GM11168 (cell line): ENCODE data around the gene CDKL5.
"Not testable (repeated sequence)": the region's sequence is repeated elsewhere in the genome, so short reads cannot be mapped to it uniquely, and the experiment has no call there.

Experiments
- in situ Hi-C: fragments of 300-500 bp; cut with MboI; formaldehyde crosslinking; loops from one replicate; pipeline ENCODE4 v1.12.0; 2022; ENCODE audit warnings: low sequenced_read_pairs; ENCODE audit not compliant: unreplicated experiment

Gene CDKL5

GRCh38 chrX:18425199-18426003, at the start of gene CDKL5:
CDKL5 (plus strand) TSS chrX:18425608; CDS start chrX:18507097, 81,489 bp downstream.
- in situ Hi-C loops: no loop called here

GRCh38 chrX:18377796-18378195, 47.6 kb upstream of the CDKL5 start:
- in situ Hi-C loops: loop anchor here (25.0 kb wide), 2 partner anchors 440 to 590 kb away; no protein-coding TSS in a partner anchor

- in situ Hi-C loops: loop anchor here (5.0 to 25.0 kb wide), 3 partner anchors 453 to 947 kb away; no protein-coding TSS in a partner anchor
Measured at GRCh38 chrX:18389966-18390365, 35.4 kb upstream of the CDKL5 start.

GRCh38 chrX:18390941-18391538, 34.4 kb upstream of the CDKL5 start:
- in situ Hi-C loops: loop anchor here (25.0 kb wide), 2 partner anchors 454 to 604 kb away; no protein-coding TSS in a partner anchor

- in situ Hi-C loops: loop anchor here (25.0 kb wide), 2 partner anchors 457 to 607 kb away; no protein-coding TSS in a partner anchor
Measured at GRCh38 chrX:18394477-18394876, 30.9 kb upstream of the CDKL5 start.

GRCh38 chrX:18401848-18402213, 23.6 kb upstream of the CDKL5 start:
- in situ Hi-C loops: loop anchor here (25.0 kb wide), 1 partner anchor 485 kb away; no protein-coding TSS in a partner anchor

- in situ Hi-C loops: loop anchor here (25.0 kb wide), 1 partner anchor 481 kb away; no protein-coding TSS in a partner anchor
Measured at GRCh38 chrX:18406531-18407266, 18.7 kb upstream of the CDKL5 start.

GRCh38 chrX:18410038-18410437, 15.4 kb upstream of the CDKL5 start:
- in situ Hi-C loops: loop anchor here (25.0 kb wide), 1 partner anchor 477 kb away; no protein-coding TSS in a partner anchor

GRCh38 chrX:18415386-18415785, 10.0 kb upstream of the CDKL5 start:
- in situ Hi-C loops: loop anchor here (25.0 kb wide), 1 partner anchor 472 kb away; no protein-coding TSS in a partner anchor

- in situ Hi-C loops: loop anchor here (25.0 kb wide), 1 partner anchor 465 kb away; no protein-coding TSS in a partner anchor
Measured at GRCh38 chrX:18422325-18422724, 3.1 kb upstream of the CDKL5 start.

GRCh38 chrX:18422886-18423285, 2.5 kb upstream of the CDKL5 start:
- in situ Hi-C loops: loop anchor here (25.0 kb wide), 1 partner anchor 464 kb away; no protein-coding TSS in a partner anchor

- in situ Hi-C loops: loop anchor here (25.0 kb wide), 1 partner anchor 463 kb away; no protein-coding TSS in a partner anchor
Measured at GRCh38 chrX:18424482-18425198, 768 bp upstream of the CDKL5 start.

- in situ Hi-C loops: no loop called here
Measured at GRCh38 chrX:18426004-18426320, 554 bp downstream of the CDKL5 start.

- in situ Hi-C loops: no loop called here
Measured at GRCh38 chrX:18428006-18428405, 2.6 kb downstream of the CDKL5 start.

- in situ Hi-C loops: not testable (repeated sequence)
Measured at GRCh38 chrX:18433288-18433687, 7.9 kb downstream of the CDKL5 start.

GRCh38 chrX:18434896-18435295, 9.5 kb downstream of the CDKL5 start:
- in situ Hi-C loops: no loop called here

GRCh38 chrX:18436017-18436416, 10.6 kb downstream of the CDKL5 start:
- in situ Hi-C loops: no loop called here

- in situ Hi-C loops: no loop called here
Measured at GRCh38 chrX:18440835-18441234, 15.4 kb downstream of the CDKL5 start.

- in situ Hi-C loops: no loop called here
Measured at GRCh38 chrX:18441780-18442367, 16.5 kb downstream of the CDKL5 start.
